ENCODE results near the gene PLXND1. TPM values are rescaled to one million over a fixed set of nuclear protein-coding genes. Genes with fewer than 3 reads are reported as not detected.

PLXND1 gene
- total RNA-seq, 1 donor from 2014 or later, result 96.5 TPM

DNA sequence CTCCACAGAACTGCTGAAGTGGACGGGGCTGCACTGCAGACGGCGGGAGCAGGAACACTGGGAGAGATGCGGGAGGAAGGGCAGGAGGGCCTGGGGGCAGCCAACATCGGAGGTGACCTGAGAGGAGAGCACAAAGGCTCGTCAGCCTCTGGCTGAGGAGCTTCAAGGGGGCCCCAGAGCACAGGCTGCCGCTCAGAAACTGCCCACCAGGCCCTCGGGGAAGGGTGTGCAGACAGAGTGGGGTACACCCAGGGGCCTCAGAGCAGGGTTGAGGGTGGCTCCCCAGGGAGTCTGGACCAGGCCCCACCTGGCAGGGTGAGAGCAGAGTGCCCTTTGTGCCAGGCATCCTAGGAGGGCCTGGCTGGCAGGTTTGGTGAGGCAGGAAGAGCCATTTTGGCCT, 92.8 kb downstream of the PLXND1 start:
- intact Hi-C loops (cut with DNase I), result no loop called here
- no peak overlapping the region for H3K27ac ChIP-seq
- TF ChIP-seq, protein P1, sequence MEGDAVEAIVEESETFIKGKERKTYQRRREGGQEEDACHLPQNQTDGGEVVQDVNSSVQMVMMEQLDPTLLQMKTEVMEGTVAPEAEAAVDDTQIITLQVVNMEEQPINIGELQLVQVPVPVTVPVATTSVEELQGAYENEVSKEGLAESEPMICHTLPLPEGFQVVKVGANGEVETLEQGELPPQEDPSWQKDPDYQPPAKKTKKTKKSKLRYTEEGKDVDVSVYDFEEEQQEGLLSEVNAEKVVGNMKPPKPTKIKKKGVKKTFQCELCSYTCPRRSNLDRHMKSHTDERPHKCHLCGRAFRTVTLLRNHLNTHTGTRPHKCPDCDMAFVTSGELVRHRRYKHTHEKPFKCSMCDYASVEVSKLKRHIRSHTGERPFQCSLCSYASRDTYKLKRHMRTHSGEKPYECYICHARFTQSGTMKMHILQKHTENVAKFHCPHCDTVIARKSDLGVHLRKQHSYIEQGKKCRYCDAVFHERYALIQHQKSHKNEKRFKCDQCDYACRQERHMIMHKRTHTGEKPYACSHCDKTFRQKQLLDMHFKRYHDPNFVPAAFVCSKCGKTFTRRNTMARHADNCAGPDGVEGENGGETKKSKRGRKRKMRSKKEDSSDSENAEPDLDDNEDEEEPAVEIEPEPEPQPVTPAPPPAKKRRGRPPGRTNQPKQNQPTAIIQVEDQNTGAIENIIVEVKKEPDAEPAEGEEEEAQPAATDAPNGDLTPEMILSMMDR (IDR thresholded peaks at IDR 0.05), result no peak
- TF ChIP-seq POLR2AphosphoS5 (IDR thresholded peaks at IDR 0.05; ENCODE audit: insufficient read depth in 1 of 2, low read depth in 1 of 2) (no peak), POLR2A (IDR thresholded peaks at IDR 0.05) (no peak)
- H3K27me3 ChIP-seq, result no peaks in the 10 kb centered on the region
- no peak overlapping the region for H3K4me3 ChIP-seq
- H3K4me1 ChIP-seq, result peaks cover 6% of the 10 kb centered on the region
- H3K36me3 ChIP-seq, result peaks cover 0 to 12% of the 10 kb centered on the region in 2 donors
- DNase-seq (ENCODE audit: extremely low spot score in 2 of 2), result no peak
- H3K9me3 ChIP-seq, result no peaks in the 10 kb centered on the region

DNA sequence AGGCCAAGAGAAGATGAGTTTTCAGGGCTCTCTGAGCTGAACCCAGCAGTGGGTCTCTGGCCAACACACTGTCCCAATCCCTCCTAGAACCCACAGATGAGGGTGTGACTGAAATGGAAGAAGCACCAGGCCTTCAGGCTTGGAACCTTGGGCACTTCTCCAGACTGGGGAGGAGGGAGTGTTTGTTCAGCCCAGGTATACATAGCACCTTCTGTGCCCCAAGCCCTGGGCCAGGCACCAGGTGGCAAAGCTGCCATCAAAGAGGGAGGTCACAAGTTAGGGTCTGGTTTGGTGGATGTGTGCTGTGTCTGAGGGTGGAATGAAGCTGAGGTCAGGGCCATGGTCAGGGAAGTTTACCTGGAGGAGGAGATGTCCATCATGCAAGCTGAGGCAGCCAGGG, 93.9 kb downstream of the PLXND1 start:
- Histone ChIP-seq H3K36me3 (peaks cover 0 to 13% of the 10 kb centered on the region in 2 donors), H3K9me3 (no peaks in the 10 kb centered on the region)

DNA sequence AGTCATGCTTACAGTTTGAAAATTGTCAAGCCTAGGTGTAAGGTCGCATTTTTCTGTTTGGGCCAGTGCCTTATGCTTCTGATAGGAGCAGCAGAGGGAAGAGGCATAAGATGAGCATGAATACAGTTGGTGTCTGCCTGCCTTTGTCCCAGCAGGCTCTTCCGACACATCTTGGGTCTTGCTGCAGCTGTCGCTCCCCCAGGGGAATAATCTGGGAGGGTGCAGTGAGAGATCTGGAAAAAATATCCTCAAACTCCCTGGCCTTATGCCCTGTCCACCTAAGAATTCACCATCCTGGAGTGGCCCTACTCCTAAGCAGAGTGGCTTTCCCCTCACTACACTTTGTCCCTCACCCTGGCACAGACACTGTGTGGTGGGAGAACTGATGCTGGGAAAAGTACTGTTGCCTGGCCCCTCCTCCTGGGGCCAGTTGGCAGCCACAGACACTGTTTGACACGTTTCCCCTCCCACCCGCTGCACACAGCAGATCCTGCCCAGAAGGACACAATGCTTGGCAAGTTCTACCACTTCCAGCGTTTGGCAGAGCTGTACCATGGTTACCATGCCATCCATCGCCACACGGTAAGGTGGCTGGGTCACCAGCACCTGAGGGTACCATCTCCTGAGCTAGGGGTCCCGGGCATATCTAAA, 99.2 kb downstream of the PLXND1 start:
- no peaks in the 10 kb centered on the region for H3K27me3 ChIP-seq
- no peak for DNase-seq (ENCODE audit: extremely low spot score in 2 of 2)
- no peaks in the 10 kb centered on the region for H3K9me3 ChIP-seq
- no peak overlapping the region for H3K27ac ChIP-seq
- H3K36me3 ChIP-seq, result peaks cover 0 to 41% of the 10 kb centered on the region in 2 donors
- intact Hi-C loops (cut with DNase I), result no loop called here
- H3K4me1 ChIP-seq, result no peaks in the 10 kb centered on the region
- no peak overlapping the region for H3K4me3 ChIP-seq
- TF ChIP-seq, protein P1 (IDR thresholded peaks at IDR 0.05), result no peak

More for the DNA sequence above, 93.9 kb downstream of the PLXND1 start:
- Histone ChIP-seq H3K4me3 (no peak overlapping the region), H3K27me3 (no peaks in the 10 kb centered on the region), H3K27ac (no peak overlapping the region), H3K4me1 (no peaks in the 10 kb centered on the region)
- TF ChIP-seq POLR2AphosphoS5 (IDR thresholded peaks at IDR 0.05; ENCODE audit: insufficient read depth in 1 of 2, low read depth in 1 of 2) (no peak), POLR2A (IDR thresholded peaks at IDR 0.05) (no peak)
- TF ChIP-seq, protein P1 (IDR thresholded peaks at IDR 0.05), result no peak
- no peak for DNase-seq (ENCODE audit: extremely low spot score in 2 of 2)
- intact Hi-C loops (cut with DNase I), result no loop called here

DNA sequence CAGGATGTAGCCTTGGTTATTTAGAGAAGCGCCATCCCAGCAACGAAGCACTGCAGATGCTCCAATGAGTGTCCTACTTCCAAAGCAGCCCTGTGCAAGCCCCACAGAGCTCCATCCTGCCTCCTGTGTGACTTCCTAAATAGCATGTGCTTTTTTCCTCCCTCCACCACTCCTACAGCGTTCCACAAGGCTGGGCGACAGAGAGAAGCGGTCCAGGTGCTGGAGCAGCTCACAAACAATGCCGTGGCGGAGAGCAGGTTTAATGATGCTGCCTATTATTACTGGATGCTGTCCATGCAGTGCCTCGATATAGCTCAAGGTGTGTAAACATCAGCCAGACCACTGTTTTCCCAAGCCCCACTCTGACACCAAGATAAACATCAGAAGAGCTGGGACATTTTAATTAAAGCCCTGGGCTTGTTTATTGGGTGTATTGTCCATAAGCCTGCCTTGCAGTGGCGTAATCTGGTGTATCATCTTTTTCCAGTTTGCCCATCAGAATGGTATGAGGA, 100.2 kb downstream of the PLXND1 start:
- DNase-seq (ENCODE audit: extremely low spot score in 2 of 2), result no peak
- TF ChIP-seq POLR2A (IDR thresholded peaks at IDR 0.05) (no peak), POLR2AphosphoS5 (IDR thresholded peaks at IDR 0.05; ENCODE audit: insufficient read depth in 1 of 2, low read depth in 1 of 2) (no peak)
- TF ChIP-seq, protein P1 (IDR thresholded peaks at IDR 0.05), result no peak
- Histone ChIP-seq H3K36me3 (peaks cover 0 to 41% of the 10 kb centered on the region in 2 donors), H3K27me3 (no peaks in the 10 kb centered on the region), H3K4me1 (no peaks in the 10 kb centered on the region), H3K9me3 (no peaks in the 10 kb centered on the region), H3K4me3 (no peak overlapping the region), H3K27ac (no peak overlapping the region)
- intact Hi-C loops (cut with DNase I), result no loop called here

DNA sequence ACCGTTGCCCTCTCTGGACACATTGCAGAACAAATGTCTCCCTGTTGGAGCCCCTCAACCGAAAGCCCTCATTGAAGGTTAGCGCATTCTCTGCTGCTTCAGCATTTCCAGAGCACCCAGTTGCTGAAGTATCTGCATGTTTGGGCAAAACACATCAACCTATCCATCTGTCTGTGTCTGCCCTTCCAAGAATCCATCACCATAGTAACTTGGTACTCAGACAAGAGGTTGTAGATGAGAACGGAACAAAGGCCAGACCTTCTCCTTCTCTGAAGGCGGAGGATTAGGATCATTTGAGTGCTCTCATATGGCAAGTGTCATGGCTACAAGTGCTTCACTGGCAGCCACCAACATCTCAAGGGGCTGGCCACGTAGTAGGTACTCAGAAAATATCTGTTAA, 101.1 kb downstream of the PLXND1 start:
- H3K36me3 ChIP-seq, result peaks cover 0 to 41% of the 10 kb centered on the region in 2 donors

More for the DNA sequence above, 101.1 kb downstream of the PLXND1 start:
- Histone ChIP-seq H3K4me1 (no peaks in the 10 kb centered on the region), H3K4me3 (no peak overlapping the region), H3K9me3 (no peaks in the 10 kb centered on the region), H3K27me3 (no peaks in the 10 kb centered on the region), H3K27ac (no peak overlapping the region)
- no peak for DNase-seq (ENCODE audit: extremely low spot score in 2 of 2)
- TF ChIP-seq, protein P1 (IDR thresholded peaks at IDR 0.05), result no peak
- no peak for TF ChIP-seq POLR2AphosphoS5 (IDR thresholded peaks at IDR 0.05; ENCODE audit: insufficient read depth in 1 of 2, low read depth in 1 of 2)
- no peak for TF ChIP-seq POLR2A (IDR thresholded peaks at IDR 0.05)
- intact Hi-C loops (cut with DNase I), result no loop called here
